Skeletal muscle tissue (tissue), 4 donors: ENCODE results near the gene RPL31. TPM values are rescaled to one million over a fixed set of nuclear protein-coding genes. Genes with fewer than 3 reads are reported as not detected.
A peak's percentile ranks its signal among the peaks of the same experiment; 100 is the strongest.

ENCODE experiments used
- H3K27ac ChIP-seq: one replicate; pipeline ENCODE4 v1.7.0; 2013; ENCODE audit warnings: mild to moderate bottlenecking, low read depth, low read length, inconsistent platforms
- H3K27me3 ChIP-seq, 3 donors: one replicate each; pipeline ENCODE4 v1.7.0; 2013; ENCODE audit warnings: low read length in 3 of 3; ENCODE audit not compliant: control insufficient read depth in 3 of 3, insufficient read depth in 3 of 3
- H3K36me3 ChIP-seq, 3 donors: one replicate each; pipeline ENCODE4 v1.7.0; 2013; ENCODE audit warnings: low read length in 3 of 3; ENCODE audit not compliant: control insufficient read depth in 3 of 3, insufficient read depth in 3 of 3
- H3K4me1 ChIP-seq, 3 donors: one replicate each; pipeline ENCODE4 v1.7.0; 2013; ENCODE audit warnings: low read length in 3 of 3, mild to moderate bottlenecking in 3 of 3; ENCODE audit not compliant: control insufficient read depth in 3 of 3, insufficient read depth in 3 of 3
- H3K4me3 ChIP-seq, 3 donors: one replicate each; pipeline ENCODE4 v1.7.0; 2013; ENCODE audit warnings: low read length in 3 of 3
- H3K9ac ChIP-seq, 3 donors: one replicate each; pipeline ENCODE4 v1.7.0; 2013; ENCODE audit warnings: low read length in 3 of 3, mild to moderate bottlenecking in 3 of 3, moderate library complexity in 2 of 3, low read depth in 1 of 3
- H3K9me3 ChIP-seq, 3 donors: one replicate each; pipeline ENCODE4 v1.7.0; 2013; ENCODE audit warnings: low read length in 3 of 3; ENCODE audit not compliant: control insufficient read depth in 3 of 3
- total RNA-seq: library from RNA; depleted of rRNA; stranded (reverse); fragments of >200 nt; gene quantifications from one replicate; pipeline ENCODE4 v1.2.3, GENCODE V29; 2014
- donor health status: Osteomylitis.

The RPL31 gene
- total RNA-seq, 1 donor from 2014 or later, result 1,432 TPM

GRCh38 chr2:101004620-101005325 is 2.7 kb downstream of the RPL31 start:
- no peaks in the 10 kb centered on the region for H3K27me3 ChIP-seq
- peaks cover 37 to 50% (median 49%) of the 10 kb centered on the region in 3 donors for H3K36me3 ChIP-seq
- H3K27ac ChIP-seq, result no peak overlapping the region
- H3K4me3 ChIP-seq, result no peak overlapping the region
- H3K9ac ChIP-seq, result peak overlapping the region in 1 of 3 donors; percentile 33
- H3K9me3 ChIP-seq, result no peaks in the 10 kb centered on the region
- peaks cover 17 to 30% (median 22%) of the 10 kb centered on the region in 3 donors for H3K4me1 ChIP-seq

GRCh38 chr2:101006065-101006715 is 4.1 kb downstream of the RPL31 start:
- Histone ChIP-seq H3K27ac (no peak overlapping the region), H3K4me3 (no peak overlapping the region), H3K9me3 (no peaks in the 10 kb centered on the region), H3K36me3 (peaks cover 49 to 60% (median 59%) of the 10 kb centered on the region in 3 donors), H3K9ac (no peak overlapping the region), H3K4me1 (peaks cover 17 to 30% (median 22%) of the 10 kb centered on the region in 3 donors), H3K27me3 (no peaks in the 10 kb centered on the region)

- H3K27ac ChIP-seq, result no peak overlapping the region
- H3K36me3 ChIP-seq, result peaks cover 52 to 65% (median 60%) of the 10 kb centered on the region in 3 donors
- H3K4me3 ChIP-seq, result no peak overlapping the region
- H3K9ac ChIP-seq, result no peak overlapping the region
- H3K4me1 ChIP-seq, result peaks cover 12 to 27% (median 14%) of the 10 kb centered on the region in 3 donors
- no peaks in the 10 kb centered on the region for H3K27me3 ChIP-seq
- H3K9me3 ChIP-seq, result no peaks in the 10 kb centered on the region
Measured at GRCh38 chr2:101007415-101008345, 5.6 kb downstream of the RPL31 start.

- peaks cover 31 to 43% (median 39%) of the 10 kb centered on the region in 3 donors for H3K36me3 ChIP-seq
- peaks cover 0 to 13% (median 4%) of the 10 kb centered on the region in 3 donors for H3K4me1 ChIP-seq
- no peak overlapping the region for H3K27ac ChIP-seq
- H3K9me3 ChIP-seq, result no peaks in the 10 kb centered on the region
- no peak overlapping the region for H3K9ac ChIP-seq
- H3K27me3 ChIP-seq, result no peaks in the 10 kb centered on the region
- no peak overlapping the region for H3K4me3 ChIP-seq
Measured at GRCh38 chr2:101011152-101011551, 9.1 kb downstream of the RPL31 start.

- peaks cover 0 to 13% (median 4%) of the 10 kb centered on the region in 3 donors for H3K4me1 ChIP-seq
- peaks cover 23 to 34% (median 30%) of the 10 kb centered on the region in 3 donors for H3K36me3 ChIP-seq
Measured at GRCh38 chr2:101012054-101012705, 10.1 kb downstream of the RPL31 start.

GRCh38 chr2:101012706-101013181 is 10.7 kb downstream of the RPL31 start:
- Histone ChIP-seq H3K9me3 (no peaks in the 10 kb centered on the region), H3K36me3 (peaks cover 23 to 31% (median 28%) of the 10 kb centered on the region in 3 donors), H3K4me1 (peaks cover 0 to 13% (median 4%) of the 10 kb centered on the region in 3 donors), H3K27ac (no peak overlapping the region), H3K27me3 (no peaks in the 10 kb centered on the region), H3K9ac (no peak overlapping the region), H3K4me3 (no peak overlapping the region)

More at GRCh38 chr2:101012054-101012705, 10.1 kb downstream of the RPL31 start:
- Histone ChIP-seq H3K27me3 (no peaks in the 10 kb centered on the region), H3K27ac (no peak overlapping the region), H3K9me3 (no peaks in the 10 kb centered on the region), H3K4me3 (no peak overlapping the region), H3K9ac (no peak overlapping the region)

- H3K9me3 ChIP-seq, result no peaks in the 10 kb centered on the region
- H3K4me1 ChIP-seq, result peaks cover 0 to 8% (median 0%) of the 10 kb centered on the region in 3 donors
- H3K36me3 ChIP-seq, result peaks cover 28 to 31% (median 28%) of the 10 kb centered on the region in 3 donors
- no peak overlapping the region for H3K27ac ChIP-seq
- no peaks in the 10 kb centered on the region for H3K27me3 ChIP-seq
- H3K4me3 ChIP-seq, result no peak overlapping the region
- H3K9ac ChIP-seq, result no peak overlapping the region
Measured at GRCh38 chr2:101014264-101014857, 12.3 kb downstream of the RPL31 start.

GRCh38 chr2:101017371-101017770 is 15.3 kb downstream of the RPL31 start:
- H3K36me3 ChIP-seq, result peaks cover 32 to 37% (median 33%) of the 10 kb centered on the region in 3 donors

GRCh38 chr2:101018934-101019333 is 16.8 kb downstream of the RPL31 start:
- Histone ChIP-seq H3K9me3 (no peaks in the 10 kb centered on the region), H3K27me3 (no peaks in the 10 kb centered on the region), H3K4me1 (no peaks in the 10 kb centered on the region), H3K4me3 (no peak overlapping the region), H3K9ac (no peak overlapping the region), H3K36me3 (peaks cover 33 to 43% (median 34%) of the 10 kb centered on the region in 3 donors), H3K27ac (no peak overlapping the region)

More at GRCh38 chr2:101017371-101017770, 15.3 kb downstream of the RPL31 start:
- no peak overlapping the region for H3K4me3 ChIP-seq
- H3K4me1 ChIP-seq, result peaks cover 0 to 4% (median 0%) of the 10 kb centered on the region in 3 donors
- no peaks in the 10 kb centered on the region for H3K27me3 ChIP-seq
- H3K9ac ChIP-seq, result peak overlapping the region in 1 of 3 donors; percentile 3
- H3K9me3 ChIP-seq, result no peaks in the 10 kb centered on the region
- no peak overlapping the region for H3K27ac ChIP-seq
